Lung (tissue), 12 donors: Measurements from ENCODE around the gene ZDHHC3. TPM values are rescaled to one million over a fixed set of nuclear protein-coding genes. Genes with fewer than 3 reads are reported as not detected.

Source experiments
- ATAC-seq: fragments of 200-7000 bp; cut with Tn5 transposase; one replicate; pipeline ENCODE4 v1.9.1; 2020; ENCODE audit warnings: moderate number of reproducible peaks; ENCODE audit not compliant: insufficient read depth, low FRiP score
- DNase-seq, 3 donors: peaks; one replicate each; pipeline ENCODE4 v3.0.0-alpha.2; 2013 to 2017
- H3K27ac ChIP-seq, 2 donors: one replicate each; pipeline ENCODE4 v1.5.1; 2013; ENCODE audit warnings: mild to moderate bottlenecking in 2 of 2, moderate library complexity in 2 of 2, control low read depth in 1 of 2, inconsistent platforms in 1 of 2, low read depth in 1 of 2, low read length in 1 of 2
- H3K27me3 ChIP-seq, 3 donors: one replicate each; pipeline ENCODE4 v1.5.1; 2013; ENCODE audit warnings: low read length in 2 of 3; ENCODE audit not compliant: control insufficient read depth in 3 of 3, insufficient read depth in 3 of 3
- H3K36me3 ChIP-seq, 4 donors: one replicate each; pipeline ENCODE4 v1.5.1; 2013; ENCODE audit warnings: low read length in 4 of 4, mild to moderate bottlenecking in 1 of 4, moderate library complexity in 1 of 4; ENCODE audit not compliant: control insufficient read depth in 4 of 4, insufficient read depth in 4 of 4
- H3K4me1 ChIP-seq, 5 donors: one replicate each; pipeline ENCODE4 v1.5.1; 2013; ENCODE audit warnings: low read length in 5 of 5, mild to moderate bottlenecking in 2 of 5, moderate library complexity in 1 of 5; ENCODE audit not compliant: control insufficient read depth in 5 of 5, insufficient read depth in 5 of 5
- H3K4me3 ChIP-seq: one replicate; pipeline ENCODE4 v1.5.1; 2013; ENCODE audit warnings: mild to moderate bottlenecking, control low read depth, moderate library complexity
- H3K9ac ChIP-seq, 2 donors: one replicate each; pipeline ENCODE4 v1.5.1; 2013; ENCODE audit warnings: low read length in 2 of 2, control low read depth in 1 of 2; ENCODE audit not compliant: insufficient read depth in 1 of 2
- H3K9me3 ChIP-seq, 4 donors: one replicate each; pipeline ENCODE4 v1.5.1; 2013; ENCODE audit warnings: low read length in 3 of 4, mild to moderate bottlenecking in 1 of 4, moderate library complexity in 1 of 4; ENCODE audit not compliant: control insufficient read depth in 4 of 4, insufficient read depth in 3 of 4
- CTCF ChIP-seq: IDR thresholded peaks from 2 replicates; pipeline ENCODE4 v1.5.1; 2012; ENCODE audit warnings: mild to moderate bottlenecking; ENCODE audit errors: control extremely low read depth, extremely low read depth
- WGBS, 2 donors: extraction: QIAGEN DNeasy Blood & Tissue Kit; methylation state at CpG; one replicate each; pipeline ENCODE4 v1.1.7; 2013; 5-methylcytosine and 5-hydroxymethylcytosine counted together
- polyA plus RNA-seq, 2 donors: library from polyadenylated mRNA; stranded (reverse); fragments of 200-250 nt; gene quantifications; one replicate each; pipeline ENCODE4 v1.2.1, GENCODE V29; 2013
- total RNA-seq, 2 donors: library from RNA; depleted of rRNA in 1 of 2; stranded (reverse); fragments of >200 nt in 1 of 2; gene quantifications; one replicate each; pipeline ENCODE4 v1.2.1, GENCODE V29; 2014 to 2021
- donor health status: control.
- donor health status: control.
- donor health status: Bipolar disorder and iron deficiency.
- donor health status: healthy.
- donor health status: DM: yes; HTN: yes; CAD: no.

The ZDHHC3 gene
- total and polyA plus RNA-seq, 4 donors = 49.8 to 96.2 (median 78.0) TPM

GRCh38 chr3:44918087-44918486 is 57.9 kb downstream of the ZDHHC3 start:
- Histone ChIP-seq H3K4me3 (no peak overlapping the region), H3K27ac (no peak overlapping the region), H3K9ac (no peak overlapping the region), H3K36me3 (peaks cover 2 to 32% (median 10%) of the 10 kb centered on the region in 4 donors), H3K9me3 (no peaks in the 10 kb centered on the region), H3K4me1 (peaks cover 0 to 11% (median 0%) of the 10 kb centered on the region in 5 donors), H3K27me3 (no peaks in the 10 kb centered on the region)
- WGBS, 2 donors = 92 to 96% methylated on average over 11 to 12 of the region's 12 CpGs
- no peak for ATAC-seq
- DNase-seq = no peak
- TF ChIP-seq CTCF = no peak

GRCh38 chr3:44915702-44916438 is 60.1 kb downstream of the ZDHHC3 start:
- ATAC-seq (no peak), DNase-seq (peak; percentile 51 to 70 (median 62))
- TF ChIP-seq CTCF = no peak
- H3K4me3 ChIP-seq = no peak overlapping the region
- 65 to 77% methylated on average over 8 of the region's 8 CpGs for WGBS, 2 donors
- H3K27me3 ChIP-seq = no peaks in the 10 kb centered on the region
- peak overlapping the region in 1 of 2 donors; percentile 47 for H3K27ac ChIP-seq
- H3K36me3 ChIP-seq = peaks cover 0 to 21% (median 3%) of the 10 kb centered on the region in 4 donors
- no peaks in the 10 kb centered on the region for H3K9me3 ChIP-seq
- no peak overlapping the region for H3K9ac ChIP-seq
- peaks cover 0 to 11% (median 0%) of the 10 kb centered on the region in 5 donors for H3K4me1 ChIP-seq

- no peaks in the 10 kb centered on the region for H3K27me3 ChIP-seq
- no peak overlapping the region for H3K27ac ChIP-seq
- H3K9ac ChIP-seq = no peak overlapping the region
- TF ChIP-seq CTCF = no peak
- 57 to 66% methylated on average over 4 of the region's 4 CpGs for WGBS, 2 donors
- no peaks in the 10 kb centered on the region for H3K9me3 ChIP-seq
- peak in 1 of 3 donors; percentile 10 for DNase-seq
- no peak for ATAC-seq
- H3K4me3 ChIP-seq = no peak overlapping the region
- H3K4me1 ChIP-seq = peaks cover 0 to 11% (median 0%) of the 10 kb centered on the region in 5 donors
- H3K36me3 ChIP-seq = peaks cover 0 to 16% (median 3%) of the 10 kb centered on the region in 4 donors
These were observed 61.0 kb downstream of the ZDHHC3 start for GRCh38 chr3:44914936-44915335.
